Fibroblast of pulmonary artery (primary cell): ENCODE measurements around the gene SUFU.

Experiments used
- DNase-seq: peaks from one replicate; pipeline ENCODE4 v3.0.0-alpha.2; 2010; ENCODE audit warnings: low read depth
- H3K4me3 ChIP-seq: replicated peaks from 2 replicates; pipeline ENCODE4 v1.5.1; 2011; ENCODE audit warnings: low read depth, mild to moderate bottlenecking, control low read depth, low read length, moderate library complexity
- TF ChIP-seq, protein P1 (sequence below): IDR thresholded peaks from 2 replicates; pipeline ENCODE4 v1.5.1; 2011; ENCODE audit warnings: mild to moderate bottlenecking, control low read depth, low read length, inconsistent platforms; ENCODE audit errors: missing control alignments

The SUFU gene

DNA sequence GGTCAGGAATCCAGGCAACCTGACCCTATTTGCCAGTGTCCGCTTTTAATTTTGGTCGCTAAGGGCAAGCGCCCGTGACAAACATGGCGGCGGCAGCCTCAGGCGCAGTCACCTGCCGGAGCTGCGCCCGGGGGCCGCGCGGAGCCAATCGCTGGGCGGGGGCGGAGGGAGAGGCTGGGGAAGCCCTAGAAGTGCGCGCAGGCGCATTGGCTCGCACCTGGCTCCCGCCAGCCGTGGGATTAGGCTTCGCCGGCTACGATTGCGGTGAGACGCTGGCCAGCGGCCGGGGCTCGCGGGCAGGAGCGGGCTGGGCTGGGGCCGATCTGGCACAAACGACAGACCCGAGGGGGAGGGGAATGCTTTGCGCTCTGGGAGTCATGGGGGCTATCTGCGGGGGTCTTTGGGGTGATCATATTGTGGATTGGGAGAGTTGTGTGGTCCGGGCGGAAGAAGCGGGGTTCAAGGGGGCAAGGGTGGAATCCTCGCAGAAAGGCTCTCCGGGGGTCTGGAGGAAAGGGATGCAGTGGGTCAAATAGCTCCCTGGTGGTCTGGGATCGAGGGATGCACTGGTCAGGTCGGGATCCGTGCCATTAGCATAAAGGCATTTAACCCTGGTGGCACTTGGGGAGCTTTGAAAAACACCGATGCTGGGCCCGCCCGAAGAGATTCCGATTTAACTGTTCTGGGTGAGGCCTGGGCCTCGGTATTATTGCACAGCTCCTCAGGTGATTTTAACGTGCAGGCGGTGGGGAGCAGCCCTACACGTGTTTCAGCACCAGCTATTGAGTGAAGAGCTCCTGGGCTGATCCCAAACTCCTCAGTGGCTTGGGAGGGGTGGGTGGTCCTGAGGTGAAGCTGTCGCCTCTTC, 42.4 kb upstream of the SUFU start:
- peak; percentile 84 for DNase-seq
- TF ChIP-seq, protein P1, sequence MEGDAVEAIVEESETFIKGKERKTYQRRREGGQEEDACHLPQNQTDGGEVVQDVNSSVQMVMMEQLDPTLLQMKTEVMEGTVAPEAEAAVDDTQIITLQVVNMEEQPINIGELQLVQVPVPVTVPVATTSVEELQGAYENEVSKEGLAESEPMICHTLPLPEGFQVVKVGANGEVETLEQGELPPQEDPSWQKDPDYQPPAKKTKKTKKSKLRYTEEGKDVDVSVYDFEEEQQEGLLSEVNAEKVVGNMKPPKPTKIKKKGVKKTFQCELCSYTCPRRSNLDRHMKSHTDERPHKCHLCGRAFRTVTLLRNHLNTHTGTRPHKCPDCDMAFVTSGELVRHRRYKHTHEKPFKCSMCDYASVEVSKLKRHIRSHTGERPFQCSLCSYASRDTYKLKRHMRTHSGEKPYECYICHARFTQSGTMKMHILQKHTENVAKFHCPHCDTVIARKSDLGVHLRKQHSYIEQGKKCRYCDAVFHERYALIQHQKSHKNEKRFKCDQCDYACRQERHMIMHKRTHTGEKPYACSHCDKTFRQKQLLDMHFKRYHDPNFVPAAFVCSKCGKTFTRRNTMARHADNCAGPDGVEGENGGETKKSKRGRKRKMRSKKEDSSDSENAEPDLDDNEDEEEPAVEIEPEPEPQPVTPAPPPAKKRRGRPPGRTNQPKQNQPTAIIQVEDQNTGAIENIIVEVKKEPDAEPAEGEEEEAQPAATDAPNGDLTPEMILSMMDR: no peak
- peak overlapping the region; percentile 59 for H3K4me3 ChIP-seq

DNA sequence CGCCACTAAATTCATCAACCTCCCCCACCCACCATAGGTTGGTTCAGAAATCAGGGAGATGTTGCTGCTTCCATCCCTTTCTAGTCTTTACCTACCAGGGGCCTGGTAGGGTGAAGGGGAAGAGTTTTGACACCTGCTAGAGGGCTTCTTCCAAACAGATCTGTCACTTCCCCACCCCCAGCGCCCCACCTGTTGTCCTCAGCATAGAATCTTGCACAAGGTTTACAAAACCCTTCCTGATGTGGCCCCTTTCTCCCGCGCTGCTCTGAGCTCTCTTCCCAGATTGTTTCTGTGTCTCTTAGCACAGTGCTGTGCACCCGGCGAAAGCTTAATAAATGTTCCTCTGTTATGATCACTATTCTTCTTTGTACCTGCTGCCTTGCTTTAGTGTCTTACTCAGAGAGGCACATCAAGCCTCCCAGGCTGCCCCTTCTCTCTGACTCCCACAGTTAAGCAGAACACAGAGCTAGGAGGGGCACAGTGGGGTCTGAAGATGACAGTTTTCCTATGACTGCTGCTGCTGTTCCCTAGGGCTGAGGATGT, 41.2 kb upstream of the SUFU start:
- no peak for DNase-seq
- TF ChIP-seq, protein P1: no peak
- no peak overlapping the region for H3K4me3 ChIP-seq

DNA sequence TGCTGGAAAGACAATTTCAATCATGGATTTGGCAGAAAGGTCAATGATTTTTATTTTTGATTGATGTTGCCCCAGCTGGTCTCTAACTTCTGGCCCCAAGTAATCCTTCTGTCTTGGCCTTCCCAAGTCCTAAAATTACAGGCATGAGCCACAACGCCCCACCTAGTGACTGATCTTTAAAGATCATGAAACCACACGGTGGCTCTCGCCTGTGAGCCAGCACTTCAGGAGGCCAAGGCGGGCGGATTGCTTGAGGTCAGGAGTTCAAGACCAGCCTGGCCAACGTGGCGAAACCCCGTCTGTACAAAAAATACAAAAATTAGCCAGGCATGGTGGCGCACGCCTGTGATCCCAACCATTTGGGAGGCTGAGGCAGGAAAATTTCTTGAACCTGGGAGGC, 39.8 kb upstream of the SUFU start:
- DNase-seq: no peak
- TF ChIP-seq, protein P1: no peak
- no peak overlapping the region for H3K4me3 ChIP-seq

DNA sequence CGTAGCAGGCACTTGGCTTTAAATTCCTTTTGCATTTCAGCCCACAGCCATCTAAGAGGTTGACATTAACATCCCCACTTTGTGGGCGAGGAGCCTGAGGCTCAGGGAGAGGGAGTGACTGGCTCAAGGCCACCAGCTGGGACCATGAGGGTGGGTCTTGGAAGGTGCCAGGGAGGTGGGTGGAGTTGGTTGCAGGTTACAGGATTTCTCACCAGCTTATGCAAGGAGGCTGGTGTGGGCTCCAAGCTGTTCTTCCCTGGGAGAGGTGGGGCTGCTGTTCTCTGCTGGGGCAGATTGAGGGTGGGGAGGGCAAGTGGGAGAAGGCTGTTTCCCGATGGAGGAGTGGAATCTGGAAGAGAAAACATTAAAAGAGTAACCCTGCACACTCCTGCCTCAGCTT, 38.3 kb upstream of the SUFU start:
- TF ChIP-seq, protein P1: no peak
- H3K4me3 ChIP-seq: no peak overlapping the region
- DNase-seq: no peak

DNA sequence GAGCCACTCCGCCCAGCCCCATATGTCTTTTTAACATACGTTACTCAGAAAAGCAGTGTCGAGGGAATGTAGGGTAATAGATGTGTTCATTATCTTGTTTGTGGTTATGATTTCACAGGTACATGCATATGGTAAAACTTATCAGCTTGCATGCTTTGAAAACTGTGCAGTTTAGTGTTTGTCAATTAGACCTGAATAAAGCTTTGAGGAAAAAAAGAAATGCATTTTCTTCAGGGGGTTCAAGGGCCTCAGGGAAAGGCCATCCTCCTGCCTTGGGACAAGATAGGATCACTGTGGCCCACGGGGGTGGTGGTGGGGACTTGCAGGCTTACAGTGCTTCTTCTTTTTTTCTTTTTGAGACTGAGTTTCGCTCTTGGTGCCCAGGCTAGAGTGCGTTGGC, 36.5 kb upstream of the SUFU start:
- no peak overlapping the region for H3K4me3 ChIP-seq
- TF ChIP-seq, protein P1: no peak
- no peak for DNase-seq

DNA sequence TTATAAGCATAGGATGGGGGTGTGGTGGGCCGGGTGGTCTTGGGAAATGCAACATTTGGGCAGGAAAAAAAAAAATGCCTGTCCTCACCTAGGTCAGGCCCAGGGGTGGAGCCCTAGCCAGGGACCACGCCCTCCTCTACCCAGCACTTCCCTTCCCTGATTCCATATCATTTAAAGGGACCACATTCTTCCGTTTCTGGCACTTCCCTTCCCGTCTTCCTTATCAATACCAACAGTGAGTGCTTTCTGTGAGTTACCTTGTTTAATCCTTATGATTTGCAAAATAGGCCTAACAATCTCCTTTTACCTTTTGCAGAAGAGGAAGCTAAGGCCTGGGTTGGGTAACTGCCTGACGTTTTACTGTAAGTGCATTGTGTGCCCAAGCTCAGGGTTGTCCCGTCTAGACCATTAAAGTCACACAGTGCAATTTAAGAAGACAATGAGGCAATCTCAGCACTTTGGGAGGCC, 35.8 kb upstream of the SUFU start:
- DNase-seq: no peak
- H3K4me3 ChIP-seq: no peak overlapping the region
- TF ChIP-seq, protein P1: no peak
